ENCODE data around the gene NR4A3. TPM values are rescaled to one million over a fixed set of nuclear protein-coding genes. Genes with fewer than 3 reads are reported as not detected.

The NR4A3 gene
- polyA plus RNA-seq, 1 donor (not counting 4 experiments of a cell fraction or from before 2014, with no cell fraction given): 0.16 TPM

DNA sequence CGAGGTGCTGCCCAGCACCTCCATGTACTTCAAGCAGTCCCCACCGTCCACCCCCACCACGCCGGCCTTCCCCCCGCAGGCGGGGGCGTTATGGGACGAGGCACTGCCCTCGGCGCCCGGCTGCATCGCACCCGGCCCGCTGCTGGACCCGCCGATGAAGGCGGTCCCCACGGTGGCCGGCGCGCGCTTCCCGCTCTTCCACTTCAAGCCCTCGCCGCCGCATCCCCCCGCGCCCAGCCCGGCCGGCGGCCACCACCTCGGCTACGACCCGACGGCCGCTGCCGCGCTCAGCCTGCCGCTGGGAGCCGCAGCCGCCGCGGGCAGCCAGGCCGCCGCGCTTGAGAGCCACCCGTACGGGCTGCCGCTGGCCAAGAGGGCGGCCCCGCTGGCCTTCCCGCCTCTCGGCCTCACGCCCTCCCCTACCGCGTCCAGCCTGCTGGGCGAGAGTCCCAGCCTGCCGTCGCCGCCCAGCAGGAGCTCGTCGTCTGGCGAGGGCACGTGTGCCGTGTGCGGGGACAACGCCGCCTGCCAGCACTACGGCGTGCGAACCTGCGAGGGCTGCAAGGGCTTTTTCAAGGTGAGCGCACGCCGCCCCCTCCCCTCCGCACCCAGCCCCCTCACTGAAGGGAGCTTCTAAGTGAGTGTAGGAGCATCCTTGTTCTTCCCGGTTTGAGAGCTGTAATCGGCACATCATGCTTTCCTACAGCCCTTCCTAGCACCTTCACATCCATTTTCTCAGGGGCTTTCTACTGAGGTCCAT is 6.9 kb downstream of the NR4A3 start:
- no peaks in the 10 kb centered on the region for H3K9me3 ChIP-seq (ENCODE audit: control insufficient read depth, low read depth, low read length)
- FAIRE-seq: no peak
- dilution Hi-C loops (cut with MboI; ENCODE audit: extremely low pct_ligation_motif_present, low sequenced_read_pairs): no loop called here

DNA sequence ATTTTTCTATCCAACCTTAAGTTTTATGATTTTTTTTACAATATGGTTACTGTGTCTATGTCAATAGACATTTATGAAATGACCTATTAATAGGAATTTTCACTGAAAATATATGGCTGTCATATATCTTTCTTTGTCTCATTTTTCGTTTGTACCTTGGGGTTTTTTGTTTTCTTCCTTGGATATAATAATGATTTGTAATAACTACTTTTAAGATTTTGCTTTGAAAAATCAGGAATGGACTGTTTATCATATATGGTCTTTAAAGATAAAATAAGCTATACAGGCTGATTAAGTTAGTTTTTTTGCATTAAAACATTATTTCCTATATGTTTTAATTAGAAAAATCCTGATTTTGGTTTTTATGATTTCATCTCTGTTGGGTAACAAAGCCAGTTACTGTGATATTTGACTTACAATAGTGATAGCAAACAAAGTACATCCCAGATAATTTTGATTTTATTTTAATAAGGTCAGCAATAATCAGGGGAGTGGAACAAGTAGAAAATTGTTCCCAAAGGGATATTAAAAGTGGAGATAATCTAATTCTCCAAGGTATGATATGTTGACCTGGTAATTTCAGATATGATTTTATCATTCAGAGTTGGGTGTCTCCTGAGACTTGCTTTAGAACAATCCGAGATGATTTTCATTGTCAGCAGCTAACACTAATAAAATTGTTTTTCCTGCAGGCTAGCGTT is 10.3 kb downstream of the NR4A3 start:
- dilution Hi-C loops (cut with MboI; ENCODE audit: extremely low pct_ligation_motif_present, low sequenced_read_pairs): no loop called here
- DNase-seq (ENCODE audit: low read depth, low spot score) (no peak), FAIRE-seq (no peak)
- no peaks in the 10 kb centered on the region for H3K4me1 ChIP-seq (ENCODE audit: control insufficient read depth, extremely low read depth, insufficient read depth, low read length)
- H3K27ac ChIP-seq (ENCODE audit: control insufficient read depth, insufficient read depth, low read length): no peak overlapping the region
- H3K36me3 ChIP-seq (ENCODE audit: control insufficient read depth in 2 of 2, extremely low read depth in 1 of 2, insufficient read depth in 2 of 2, low read length in 2 of 2): no peaks in the 10 kb centered on the region
- H3K9me1 ChIP-seq (ENCODE audit: control insufficient read depth, extremely low read depth, insufficient read depth, low read length): no peaks in the 10 kb centered on the region
- H3K27me3 ChIP-seq (ENCODE audit: control insufficient read depth, extremely low read depth, insufficient read depth, low read length): peaks cover 36% of the 10 kb centered on the region
- no peak overlapping the region for H3K9ac ChIP-seq (ENCODE audit: control insufficient read depth, extremely low read depth, insufficient read depth, low read length)
- H4K20me1 ChIP-seq (ENCODE audit: control insufficient read depth, extremely low read depth, insufficient read depth, low read length): no peaks in the 10 kb centered on the region
- H2AFZ ChIP-seq (ENCODE audit: control insufficient read depth, low read length): no peak overlapping the region
- no peaks in the 10 kb centered on the region for H3K79me2 ChIP-seq (ENCODE audit: control insufficient read depth, insufficient read depth, low read length)
- H3K4me2 ChIP-seq (ENCODE audit: control insufficient read depth, extremely low read depth, insufficient read depth, low read depth, low read length): no peak overlapping the region
- TF ChIP-seq EZH2 (IDR thresholded peaks at IDR 0.05; ENCODE audit: low read length): no peak
- TF ChIP-seq, protein P1, sequence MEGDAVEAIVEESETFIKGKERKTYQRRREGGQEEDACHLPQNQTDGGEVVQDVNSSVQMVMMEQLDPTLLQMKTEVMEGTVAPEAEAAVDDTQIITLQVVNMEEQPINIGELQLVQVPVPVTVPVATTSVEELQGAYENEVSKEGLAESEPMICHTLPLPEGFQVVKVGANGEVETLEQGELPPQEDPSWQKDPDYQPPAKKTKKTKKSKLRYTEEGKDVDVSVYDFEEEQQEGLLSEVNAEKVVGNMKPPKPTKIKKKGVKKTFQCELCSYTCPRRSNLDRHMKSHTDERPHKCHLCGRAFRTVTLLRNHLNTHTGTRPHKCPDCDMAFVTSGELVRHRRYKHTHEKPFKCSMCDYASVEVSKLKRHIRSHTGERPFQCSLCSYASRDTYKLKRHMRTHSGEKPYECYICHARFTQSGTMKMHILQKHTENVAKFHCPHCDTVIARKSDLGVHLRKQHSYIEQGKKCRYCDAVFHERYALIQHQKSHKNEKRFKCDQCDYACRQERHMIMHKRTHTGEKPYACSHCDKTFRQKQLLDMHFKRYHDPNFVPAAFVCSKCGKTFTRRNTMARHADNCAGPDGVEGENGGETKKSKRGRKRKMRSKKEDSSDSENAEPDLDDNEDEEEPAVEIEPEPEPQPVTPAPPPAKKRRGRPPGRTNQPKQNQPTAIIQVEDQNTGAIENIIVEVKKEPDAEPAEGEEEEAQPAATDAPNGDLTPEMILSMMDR (optimal IDR thresholded peaks at IDR 0.05 in 1 of 3, IDR thresholded peaks at IDR 0.05 in 1 of 3, conservative IDR thresholded peaks at IDR 0.05 in 1 of 3; ENCODE audit: extremely low read depth in 1 of 3, insufficient read depth in 2 of 3, low read length in 3 of 3): no peak
- H3K9me3 ChIP-seq (ENCODE audit: control insufficient read depth, low read depth, low read length): no peaks in the 10 kb centered on the region
- H3K4me3 ChIP-seq (ENCODE audit: control insufficient read depth in 2 of 3, extremely low read depth in 1 of 3, insufficient read depth in 2 of 3, low read depth in 1 of 3, low read length in 3 of 3): no peak overlapping the region

More for the DNA sequence above, 6.9 kb downstream of the NR4A3 start:
- H3K9ac ChIP-seq (ENCODE audit: control insufficient read depth, extremely low read depth, insufficient read depth, low read length): no peak overlapping the region
- no peaks in the 10 kb centered on the region for H3K79me2 ChIP-seq (ENCODE audit: control insufficient read depth, insufficient read depth, low read length)
- no peaks in the 10 kb centered on the region for H3K9me1 ChIP-seq (ENCODE audit: control insufficient read depth, extremely low read depth, insufficient read depth, low read length)
- H2AFZ ChIP-seq (ENCODE audit: control insufficient read depth, low read length): no peak overlapping the region
- H3K4me1 ChIP-seq (ENCODE audit: control insufficient read depth, extremely low read depth, insufficient read depth, low read length): peaks cover 8% of the 10 kb centered on the region
- peaks cover 66% of the 10 kb centered on the region for H3K27me3 ChIP-seq (ENCODE audit: control insufficient read depth, extremely low read depth, insufficient read depth, low read length)
- TF ChIP-seq EZH2 (IDR thresholded peaks at IDR 0.05; ENCODE audit: low read length): peak; percentile 68
- TF ChIP-seq, protein P1 (optimal IDR thresholded peaks at IDR 0.05 in 1 of 3, IDR thresholded peaks at IDR 0.05 in 1 of 3, conservative IDR thresholded peaks at IDR 0.05 in 1 of 3; ENCODE audit: extremely low read depth in 1 of 3, insufficient read depth in 2 of 3, low read length in 3 of 3): no peak
- H4K20me1 ChIP-seq (ENCODE audit: control insufficient read depth, extremely low read depth, insufficient read depth, low read length): no peaks in the 10 kb centered on the region
- no peak overlapping the region for H3K27ac ChIP-seq (ENCODE audit: control insufficient read depth, insufficient read depth, low read length)
- no peak for DNase-seq (ENCODE audit: low read depth, low spot score)
- H3K4me3 ChIP-seq (ENCODE audit: control insufficient read depth in 2 of 3, extremely low read depth in 1 of 3, insufficient read depth in 2 of 3, low read depth in 1 of 3, low read length in 3 of 3): no peak overlapping the region
- no peak overlapping the region for H3K4me2 ChIP-seq (ENCODE audit: control insufficient read depth, extremely low read depth, insufficient read depth, low read depth, low read length)
- no peaks in the 10 kb centered on the region for H3K36me3 ChIP-seq (ENCODE audit: control insufficient read depth in 2 of 2, extremely low read depth in 1 of 2, insufficient read depth in 2 of 2, low read length in 2 of 2)

All from keratinocyte (primary cell).